Measurements from ENCODE around the gene PLEKHO1.
"Not testable (repeated sequence)": the region's sequence is repeated elsewhere in the genome, so short reads cannot be mapped to it uniquely, and the experiment has no call there.

The PLEKHO1 gene

GRCh38 chr1:150149271-150150132, at the start of gene PLEKHO1:
Gene PLEKHO1 (plus strand): TSS chr1:150149916. CDS start chr1:150150258, 342 bp downstream.
- DNase-seq (ENCODE audit: low read depth, low spot score) = peak; percentile 62

GRCh38 chr1:150102986-150103385, 46.7 kb upstream of the PLEKHO1 start:
- no peak for DNase-seq (ENCODE audit: low read depth, low spot score)

- DNase-seq (ENCODE audit: low read depth, low spot score) = no peak
These were observed 43.4 kb upstream of the PLEKHO1 start for GRCh38 chr1:150106341-150106740.

GRCh38 chr1:150109586-150109985, 40.1 kb upstream of the PLEKHO1 start:
- no peak for DNase-seq (ENCODE audit: low read depth, low spot score)

GRCh38 chr1:150110116-150110515, 39.6 kb upstream of the PLEKHO1 start:
- DNase-seq (ENCODE audit: low read depth, low spot score) = no peak

GRCh38 chr1:150111670-150112069, 38.0 kb upstream of the PLEKHO1 start:
- DNase-seq (ENCODE audit: low read depth, low spot score) = no peak

GRCh38 chr1:150115121-150115520, 34.6 kb upstream of the PLEKHO1 start:
- DNase-seq (ENCODE audit: low read depth, low spot score) = no peak

GRCh38 chr1:150118716-150119115, 31.0 kb upstream of the PLEKHO1 start:
- no peak for DNase-seq (ENCODE audit: low read depth, low spot score)

- no peak for DNase-seq (ENCODE audit: low read depth, low spot score)
These were observed 28.4 kb upstream of the PLEKHO1 start for GRCh38 chr1:150121236-150121862.

GRCh38 chr1:150126811-150127210, 22.9 kb upstream of the PLEKHO1 start:
- DNase-seq (ENCODE audit: low read depth, low spot score) = no peak

GRCh38 chr1:150127464-150127863, 22.3 kb upstream of the PLEKHO1 start:
- no peak for DNase-seq (ENCODE audit: low read depth, low spot score)

- no peak for DNase-seq (ENCODE audit: low read depth, low spot score)
These were observed 21.8 kb upstream of the PLEKHO1 start for GRCh38 chr1:150127868-150128267.

GRCh38 chr1:150132372-150132771, 17.3 kb upstream of the PLEKHO1 start:
- no peak for DNase-seq (ENCODE audit: low read depth, low spot score)

- no peak for DNase-seq (ENCODE audit: low read depth, low spot score)
These were observed 15.2 kb upstream of the PLEKHO1 start for GRCh38 chr1:150134537-150134936.

GRCh38 chr1:150135400-150135799, 14.3 kb upstream of the PLEKHO1 start:
- DNase-seq (ENCODE audit: low read depth, low spot score) = not testable (repeated sequence)

GRCh38 chr1:150138044-150138443, 11.7 kb upstream of the PLEKHO1 start:
- DNase-seq (ENCODE audit: low read depth, low spot score) = no peak

- DNase-seq (ENCODE audit: low read depth, low spot score) = no peak
These were observed 8.3 kb upstream of the PLEKHO1 start for GRCh38 chr1:150141452-150141851.

- DNase-seq (ENCODE audit: low read depth, low spot score) = no peak
These were observed 7.6 kb upstream of the PLEKHO1 start for GRCh38 chr1:150142083-150142482.

- no peak for DNase-seq (ENCODE audit: low read depth, low spot score)
These were observed 5.1 kb upstream of the PLEKHO1 start for GRCh38 chr1:150144606-150145005.

GRCh38 chr1:150146016-150146415, 3.7 kb upstream of the PLEKHO1 start:
- not testable (repeated sequence) for DNase-seq (ENCODE audit: low read depth, low spot score)

GRCh38 chr1:150146849-150147542, 2.7 kb upstream of the PLEKHO1 start:
- no peak for DNase-seq (ENCODE audit: low read depth, low spot score)

- no peak for DNase-seq (ENCODE audit: low read depth, low spot score)
These were observed 862 bp upstream of the PLEKHO1 start for GRCh38 chr1:150148837-150149270.
